NT2/D1 (cell line): ENCODE results near the gene IGSF9.

ENCODE experiments used
- DNase-seq: peaks from one replicate; pipeline ENCODE4 v3.0.0-alpha.2; 2011; ENCODE audit warnings: low read depth, low spot score
- H3K27me3 ChIP-seq: 2 replicates; pipeline ENCODE4 v1.6.0; 2011; ENCODE audit warnings: mild to moderate bottlenecking; ENCODE audit not compliant: insufficient read length, insufficient read depth
- H3K36me3 ChIP-seq: 2 replicates; pipeline ENCODE4 v1.6.1; 2011; ENCODE audit warnings: mild to moderate bottlenecking, low read length, mixed read lengths; ENCODE audit not compliant: insufficient read depth, insufficient read length
- H3K4me1 ChIP-seq: 2 replicates; pipeline ENCODE4 v1.5.1; 2011; ENCODE audit not compliant: insufficient read depth, insufficient read length
- H3K4me3 ChIP-seq: 2 replicates; pipeline ENCODE4 v1.5.1; 2011; ENCODE audit warnings: low read depth; ENCODE audit not compliant: insufficient read length
- H3K9ac ChIP-seq: 2 replicates; pipeline ENCODE4 v1.6.0; 2011; ENCODE audit warnings: low read depth; ENCODE audit not compliant: insufficient read length
- H3K9me3 ChIP-seq: 2 replicates; pipeline ENCODE4 v1.5.1; 2011; ENCODE audit warnings: mild to moderate bottlenecking, low read length; ENCODE audit not compliant: insufficient read depth
- SUZ12 ChIP-seq: IDR thresholded peaks from 2 replicates; pipeline ENCODE4 v1.6.1; 2011; ENCODE audit not compliant: insufficient read length, insufficient read depth; ENCODE audit errors: extremely low read depth
- YY1 ChIP-seq: IDR thresholded peaks from 2 replicates; pipeline ENCODE4 v1.6.1; 2011; ENCODE audit not compliant: insufficient read length, insufficient read depth
- ZNF274 ChIP-seq: IDR thresholded peaks from 2 replicates; pipeline ENCODE4 v1.6.1; 2011; ENCODE audit warnings: mild to moderate bottlenecking, low read depth, low read length

Gene IGSF9

DNA sequence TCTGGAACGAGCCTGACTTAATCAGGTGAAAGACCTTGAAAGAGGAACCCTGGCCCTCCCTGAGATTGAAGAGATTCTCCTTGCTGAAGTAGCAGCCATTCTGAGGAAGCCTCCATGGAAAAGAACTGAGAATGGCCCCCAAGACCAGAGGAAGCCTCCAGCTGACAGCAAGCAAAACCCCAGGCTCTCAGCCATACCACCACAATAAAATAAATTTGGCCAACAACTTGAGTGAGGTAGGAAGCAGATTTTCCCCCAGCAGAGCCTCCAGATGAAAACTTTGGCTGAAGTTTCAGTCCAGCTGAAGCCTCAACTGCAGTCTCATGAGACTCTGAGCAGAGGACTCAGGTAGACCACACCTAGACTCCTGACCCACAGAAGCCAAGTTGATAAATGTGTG, 42.6 kb upstream of the IGSF9 start:
- no peaks in the 10 kb centered on the region for H3K9me3 ChIP-seq
- H3K36me3 ChIP-seq, result no peaks in the 10 kb centered on the region
- H3K4me3 ChIP-seq, result no peak overlapping the region
- no peak for TF ChIP-seq SUZ12
- TF ChIP-seq YY1, result no peak
- TF ChIP-seq ZNF274, result no peak
- no peaks in the 10 kb centered on the region for H3K27me3 ChIP-seq
- no peak for DNase-seq
- H3K9ac ChIP-seq, result no peak overlapping the region
- no peaks in the 10 kb centered on the region for H3K4me1 ChIP-seq

DNA sequence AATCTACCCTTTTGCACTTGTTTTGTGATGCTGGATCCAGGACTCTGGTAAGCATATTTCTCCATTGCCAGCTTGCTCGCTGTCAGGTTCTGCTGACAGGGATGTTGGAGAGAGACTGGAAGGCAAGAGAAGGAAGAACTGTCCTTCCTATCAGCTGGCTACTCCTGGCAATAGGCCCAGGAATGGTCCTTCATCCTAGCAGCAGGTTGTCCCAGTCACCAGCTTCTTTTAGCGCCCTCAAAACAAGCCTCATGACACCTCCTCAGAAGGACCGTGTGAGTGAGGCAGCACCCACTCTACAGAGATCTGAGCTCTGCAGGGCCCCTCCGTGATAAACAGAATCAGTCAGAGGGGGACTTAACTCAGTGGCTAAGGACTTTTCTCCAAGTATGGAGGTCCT, 41.8 kb upstream of the IGSF9 start:
- H3K4me3 ChIP-seq, result no peak overlapping the region
- H3K9me3 ChIP-seq, result no peaks in the 10 kb centered on the region
- no peak overlapping the region for H3K9ac ChIP-seq
- H3K4me1 ChIP-seq, result no peaks in the 10 kb centered on the region
- TF ChIP-seq ZNF274, result no peak
- no peak for TF ChIP-seq YY1
- TF ChIP-seq SUZ12, result no peak
- no peak for DNase-seq
- H3K36me3 ChIP-seq, result no peaks in the 10 kb centered on the region
- no peaks in the 10 kb centered on the region for H3K27me3 ChIP-seq

DNA sequence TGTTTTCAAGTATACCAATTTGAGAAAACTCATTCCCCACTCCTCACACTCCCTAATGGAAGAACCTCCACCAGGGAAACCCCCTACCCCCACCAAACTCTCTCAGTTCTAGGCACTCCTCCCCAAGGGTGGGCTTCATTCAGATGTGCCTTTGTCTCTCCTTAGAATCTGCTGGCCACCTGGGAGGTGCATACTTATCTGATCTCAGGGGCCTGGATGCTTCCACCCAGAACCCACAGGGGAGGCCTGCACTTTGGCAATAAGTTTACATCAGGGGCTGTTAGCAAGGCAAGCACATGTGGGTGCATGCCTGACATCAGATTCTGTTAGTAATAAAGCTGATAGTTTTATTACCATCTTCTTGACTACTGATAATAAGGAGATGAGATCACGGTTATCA, 41.1 kb upstream of the IGSF9 start:
- TF ChIP-seq ZNF274 (no peak), SUZ12 (no peak), YY1 (no peak)
- Histone ChIP-seq H3K27me3 (no peaks in the 10 kb centered on the region), H3K4me3 (no peak overlapping the region), H3K36me3 (no peaks in the 10 kb centered on the region), H3K9me3 (no peaks in the 10 kb centered on the region), H3K4me1 (no peaks in the 10 kb centered on the region), H3K9ac (no peak overlapping the region)
- no peak for DNase-seq

DNA sequence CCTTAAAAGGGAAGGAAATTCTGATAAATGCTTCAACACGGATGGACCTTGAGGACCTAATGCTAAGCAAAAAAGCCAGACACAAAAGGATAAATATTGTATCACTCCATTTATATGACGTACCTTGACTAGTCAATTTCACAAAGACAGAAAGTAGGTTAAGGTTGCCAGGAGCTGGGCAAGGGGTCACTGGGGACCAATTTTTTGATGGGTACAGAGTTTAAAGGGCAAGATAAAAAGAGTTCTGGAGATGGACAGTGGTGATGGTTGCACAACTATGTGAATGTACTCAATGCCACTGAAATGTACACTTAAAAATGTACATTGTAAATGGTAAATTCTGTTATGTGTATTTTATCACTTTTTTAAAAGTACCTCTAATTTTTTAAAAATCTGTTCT, 40.7 kb upstream of the IGSF9 start:
- H3K27me3 ChIP-seq, result no peaks in the 10 kb centered on the region
- no peak overlapping the region for H3K4me3 ChIP-seq
- no peaks in the 10 kb centered on the region for H3K4me1 ChIP-seq
- no peaks in the 10 kb centered on the region for H3K9me3 ChIP-seq
- TF ChIP-seq SUZ12 (no peak), ZNF274 (no peak), YY1 (no peak)
- H3K36me3 ChIP-seq, result no peaks in the 10 kb centered on the region
- no peak for DNase-seq
- H3K9ac ChIP-seq, result no peak overlapping the region

DNA sequence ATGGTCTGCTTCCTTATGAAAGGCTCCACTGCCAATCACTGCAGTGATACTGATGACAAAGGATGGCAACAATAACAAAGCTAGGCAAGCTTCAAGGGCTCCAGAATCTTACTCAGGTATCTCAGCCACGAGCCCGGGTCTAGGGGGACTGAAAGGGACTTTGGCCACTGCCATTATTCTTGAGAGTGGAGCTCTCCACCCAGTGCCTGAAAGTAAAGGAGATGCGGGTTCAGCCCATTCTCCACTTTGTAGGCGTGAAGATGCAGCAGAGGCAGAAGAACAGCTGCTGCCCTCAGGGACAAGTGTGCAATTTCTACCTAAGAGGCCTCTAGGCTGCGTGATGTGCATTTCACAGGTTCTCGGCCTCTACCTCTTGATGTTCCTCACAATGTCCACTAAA, 40.1 kb upstream of the IGSF9 start:
- no peak overlapping the region for H3K4me3 ChIP-seq
- no peaks in the 10 kb centered on the region for H3K27me3 ChIP-seq
- no peaks in the 10 kb centered on the region for H3K4me1 ChIP-seq
- no peak overlapping the region for H3K9ac ChIP-seq
- TF ChIP-seq YY1 (no peak), SUZ12 (no peak), ZNF274 (no peak)
- no peaks in the 10 kb centered on the region for H3K36me3 ChIP-seq
- DNase-seq, result no peak
- H3K9me3 ChIP-seq, result no peaks in the 10 kb centered on the region

DNA sequence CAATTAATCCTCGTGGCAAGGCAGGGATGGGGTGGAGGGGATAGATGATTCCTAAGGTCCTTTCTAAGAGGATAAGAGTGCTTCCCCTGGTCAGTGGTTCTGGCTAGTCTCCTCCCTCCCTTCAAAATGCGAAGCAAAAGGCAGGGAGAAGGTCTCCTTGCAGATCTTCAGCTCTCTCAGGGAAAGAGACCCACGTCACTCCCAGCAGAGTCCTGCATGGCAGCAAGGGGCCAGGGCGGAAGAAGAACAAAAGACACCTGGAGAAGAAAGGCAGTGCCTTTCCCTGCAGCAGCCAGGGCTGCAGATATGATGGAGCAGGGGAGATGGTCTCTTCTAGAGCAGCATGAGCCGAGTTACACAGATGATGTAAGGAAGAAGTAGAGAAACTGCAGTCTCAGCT, 38.3 kb upstream of the IGSF9 start:
- no peak for DNase-seq
- no peaks in the 10 kb centered on the region for H3K27me3 ChIP-seq
- H3K36me3 ChIP-seq, result no peaks in the 10 kb centered on the region
- no peak overlapping the region for H3K4me3 ChIP-seq
- H3K4me1 ChIP-seq, result no peaks in the 10 kb centered on the region
- TF ChIP-seq SUZ12 (no peak), ZNF274 (no peak), YY1 (no peak)
- H3K9me3 ChIP-seq, result no peaks in the 10 kb centered on the region
- no peak overlapping the region for H3K9ac ChIP-seq

DNA sequence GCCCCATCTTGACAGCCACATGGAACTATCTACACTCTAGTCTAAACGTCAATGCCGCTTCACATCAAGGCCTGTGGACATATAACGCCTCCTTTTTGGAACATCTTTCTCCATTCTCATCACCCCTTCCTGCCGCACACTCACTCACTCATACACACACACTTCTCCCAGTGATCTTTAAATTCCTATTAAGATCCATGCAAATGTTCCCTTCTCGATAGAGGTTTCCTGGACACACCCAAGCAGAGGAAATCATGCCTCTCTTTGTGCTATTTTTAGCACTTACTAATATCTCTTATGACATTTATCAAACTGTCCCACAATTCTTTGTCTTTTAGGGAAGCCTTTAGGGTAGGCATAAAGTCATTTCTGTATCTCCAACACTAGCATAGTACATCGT, 36.9 kb upstream of the IGSF9 start:
- Histone ChIP-seq H3K9ac (no peak overlapping the region), H3K4me3 (no peak overlapping the region), H3K9me3 (no peaks in the 10 kb centered on the region), H3K36me3 (no peaks in the 10 kb centered on the region), H3K4me1 (no peaks in the 10 kb centered on the region), H3K27me3 (no peaks in the 10 kb centered on the region)
- TF ChIP-seq SUZ12 (no peak), ZNF274 (no peak), YY1 (no peak)
- no peak for DNase-seq

DNA sequence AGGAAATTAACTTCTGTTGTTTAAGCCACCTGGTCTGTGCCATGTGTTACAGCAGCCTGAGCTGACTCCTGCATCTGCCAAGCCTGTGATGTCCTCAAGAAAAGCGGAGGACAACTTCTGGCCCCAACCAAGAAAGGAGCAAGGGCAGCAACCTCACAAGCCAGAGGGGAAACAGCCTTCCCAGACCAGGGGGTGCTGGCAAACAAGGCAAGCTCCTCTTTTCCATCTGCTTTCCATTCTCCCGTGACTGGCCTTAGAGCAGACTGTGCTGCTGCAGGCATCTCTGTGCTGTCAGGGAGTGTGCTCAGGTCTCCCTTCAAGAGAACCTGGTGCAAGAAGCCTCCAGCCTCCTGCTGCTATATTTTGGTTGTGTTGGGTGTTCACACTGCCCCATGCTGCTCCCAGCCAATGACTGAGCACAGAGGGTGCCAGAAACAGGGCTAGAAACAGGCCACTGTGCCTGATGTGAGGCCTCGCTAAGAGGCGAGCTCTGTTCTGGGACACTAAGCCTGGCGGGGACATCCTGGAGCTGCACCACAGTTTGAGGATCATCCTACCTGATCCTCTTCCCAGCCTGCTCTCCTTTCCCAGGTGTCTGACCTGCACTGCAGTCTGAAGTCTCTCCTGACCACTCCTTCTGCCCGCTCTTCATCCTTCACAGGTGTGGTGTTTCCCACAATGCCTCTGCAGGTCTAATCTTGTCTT, 36.1 kb upstream of the IGSF9 start:
- no peaks in the 10 kb centered on the region for H3K9me3 ChIP-seq
- H3K27me3 ChIP-seq, result no peaks in the 10 kb centered on the region
- H3K36me3 ChIP-seq, result no peaks in the 10 kb centered on the region
- no peak overlapping the region for H3K4me3 ChIP-seq
- no peaks in the 10 kb centered on the region for H3K4me1 ChIP-seq
- no peak for TF ChIP-seq SUZ12
- TF ChIP-seq YY1, result no peak
- no peak for TF ChIP-seq ZNF274
- H3K9ac ChIP-seq, result no peak overlapping the region
- DNase-seq, result no peak
